Karpas-422 (cell line): ENCODE data around the gene ACSS2. TPM values are rescaled to one million over a fixed set of nuclear protein-coding genes. Genes with fewer than 3 reads are reported as not detected.
"Not testable (repeated sequence)": the region's sequence is repeated elsewhere in the genome, so short reads cannot be mapped to it uniquely, and the experiment has no call there.

ENCODE experiments used
- DNase-seq: peaks from one replicate; pipeline ENCODE4 v3.0.0-alpha.2; 2015
- H2AFZ ChIP-seq: fragments of 200-600 bp; sonication (generic); 2 replicates; pipeline ENCODE4 v1.6.1; 2014; ENCODE audit warnings: antibody characterized with exemption, low read length, mixed read lengths
- H3K27ac ChIP-seq: fragments of 200-600 bp; sonication (generic); 2 replicates; pipeline ENCODE4 v1.5.1; 2014; ENCODE audit warnings: mild to moderate bottlenecking, low read length, moderate library complexity
- H3K27me3 ChIP-seq: fragments of 200-600 bp; sonication (generic); 2 replicates; pipeline ENCODE4 v1.6.1; 2014; ENCODE audit warnings: low read length, mixed read lengths
- H3K36me3 ChIP-seq: fragments of 200-600 bp; sonication (generic); 2 replicates; pipeline ENCODE4 v1.6.1; 2014; ENCODE audit warnings: low read length, mixed read lengths; ENCODE audit not compliant: insufficient read depth
- H3K4me1 ChIP-seq: fragments of 200-600 bp; sonication (generic); 2 replicates; pipeline ENCODE4 v1.6.1; 2014; ENCODE audit warnings: mild to moderate bottlenecking, low read length, mixed read lengths
- H3K4me2 ChIP-seq: fragments of 200-600 bp; sonication (generic); 2 replicates; pipeline ENCODE4 v1.6.1; 2014; ENCODE audit warnings: low read length, low read depth, mild to moderate bottlenecking; ENCODE audit not compliant: poor library complexity, severe bottlenecking
- H3K4me3 ChIP-seq: fragments of 200-600 bp; sonication (generic); 2 replicates; pipeline ENCODE4 v1.5.1; 2014; ENCODE audit warnings: mild to moderate bottlenecking, antibody characterized with exemption, low read length, mixed read lengths
- H3K79me2 ChIP-seq: fragments of 200-600 bp; sonication (generic); 2 replicates; pipeline ENCODE4 v1.6.1; 2014; ENCODE audit warnings: mild to moderate bottlenecking, low read length, mixed read lengths
- H3K9ac ChIP-seq: fragments of 200-600 bp; sonication (generic); 2 replicates; pipeline ENCODE4 v1.6.0; 2014; ENCODE audit warnings: low read length
- H3K9me2 ChIP-seq: fragments of 200-600 bp; sonication (generic), shearing (Covaris generic); replicated peaks from 2 replicates; pipeline ENCODE4 v1.6.0; 2014; ENCODE audit warnings: mild to moderate bottlenecking, low read length, moderate library complexity; ENCODE audit not compliant: insufficient read depth
- H3K9me3 ChIP-seq: fragments of 300-700, 200-600 bp; sonication (generic); 2 replicates; pipeline ENCODE4 v1.6.1; 2014; ENCODE audit warnings: low read length, mixed read lengths
- H4K20me1 ChIP-seq: fragments of 200-600 bp; sonication (generic); 2 replicates; pipeline ENCODE4 v1.6.1; 2014; ENCODE audit warnings: mild to moderate bottlenecking, antibody characterized with exemption, low read length, low read depth; ENCODE audit not compliant: insufficient read depth
- total RNA-seq: library from RNA; depleted of rRNA; stranded (reverse); fragments of >200 nt; shearing (Covaris generic); gene quantifications from 2 replicates; pipeline ENCODE4 v1.2.3, GENCODE V29; 2014; ENCODE audit warnings: low replicate concordance

Gene ACSS2
- total RNA-seq, 1 experiment from 2014 or later = 6.5 TPM

GRCh38 chr20:34891166-34892062, 15.0 kb downstream of the ACSS2 start:
- H3K36me3 ChIP-seq = no peaks in the 10 kb centered on the region
- H3K9ac ChIP-seq = no peak overlapping the region
- no peaks in the 10 kb centered on the region for H4K20me1 ChIP-seq
- no peak for DNase-seq
- no peak overlapping the region for H3K4me3 ChIP-seq
- peaks cover 8% of the 10 kb centered on the region for H3K4me1 ChIP-seq
- H3K27me3 ChIP-seq = no peaks in the 10 kb centered on the region
- no peaks in the 10 kb centered on the region for H3K79me2 ChIP-seq
- H3K9me3 ChIP-seq = no peaks in the 10 kb centered on the region
- H2AFZ ChIP-seq = no peak overlapping the region
- no peak overlapping the region for H3K27ac ChIP-seq
- H3K9me2 ChIP-seq = no peaks in the 10 kb centered on the region
- no peak overlapping the region for H3K4me2 ChIP-seq

GRCh38 chr20:34892671-34893070, 16.3 kb downstream of the ACSS2 start:
- Histone ChIP-seq H2AFZ (no peak overlapping the region), H3K4me1 (no peaks in the 10 kb centered on the region; the same call in 1 of the 2 replicates), H3K27me3 (no peaks in the 10 kb centered on the region), H3K4me3 (no peak overlapping the region), H3K36me3 (no peaks in the 10 kb centered on the region), H3K9ac (no peak overlapping the region), H3K79me2 (no peaks in the 10 kb centered on the region), H3K9me2 (no peaks in the 10 kb centered on the region), H3K4me2 (no peak overlapping the region), H3K27ac (no peak overlapping the region), H3K9me3 (no peaks in the 10 kb centered on the region), H4K20me1 (no peaks in the 10 kb centered on the region)
- DNase-seq = no peak

- H2AFZ ChIP-seq = no peak overlapping the region
- H3K27me3 ChIP-seq = no peaks in the 10 kb centered on the region
- no peaks in the 10 kb centered on the region for H3K79me2 ChIP-seq
- H3K27ac ChIP-seq = no peak overlapping the region
- H3K9me3 ChIP-seq = no peaks in the 10 kb centered on the region
- no peak overlapping the region for H3K4me3 ChIP-seq
- no peak for DNase-seq
- H3K4me2 ChIP-seq = no peak overlapping the region
- H3K9me2 ChIP-seq = no peaks in the 10 kb centered on the region
- no peaks in the 10 kb centered on the region; the same call in 1 of the 2 replicates for H3K4me1 ChIP-seq
- no peaks in the 10 kb centered on the region for H4K20me1 ChIP-seq
- H3K9ac ChIP-seq = no peak overlapping the region
- no peaks in the 10 kb centered on the region for H3K36me3 ChIP-seq
Measured at GRCh38 chr20:34894723-34895122, 18.3 kb downstream of the ACSS2 start.

- Histone ChIP-seq H4K20me1 (no peaks in the 10 kb centered on the region), H3K4me2 (no peak overlapping the region), H3K9ac (no peak overlapping the region), H3K27me3 (no peaks in the 10 kb centered on the region), H3K79me2 (no peaks in the 10 kb centered on the region), H3K9me2 (no peaks in the 10 kb centered on the region), H3K4me1 (no peaks in the 10 kb centered on the region; the same call in 1 of the 2 replicates), H2AFZ (no peak overlapping the region), H3K36me3 (no peaks in the 10 kb centered on the region), H3K27ac (no peak overlapping the region), H3K9me3 (no peaks in the 10 kb centered on the region), H3K4me3 (no peak overlapping the region)
- no peak for DNase-seq
Measured at GRCh38 chr20:34895465-34895864, 19.1 kb downstream of the ACSS2 start.

GRCh38 chr20:34896086-34896621, 19.7 kb downstream of the ACSS2 start:
- Histone ChIP-seq H3K27ac (no peak overlapping the region), H3K4me3 (no peak overlapping the region), H4K20me1 (no peaks in the 10 kb centered on the region), H3K79me2 (no peaks in the 10 kb centered on the region), H3K27me3 (no peaks in the 10 kb centered on the region), H3K36me3 (no peaks in the 10 kb centered on the region), H2AFZ (no peak overlapping the region), H3K9ac (no peak overlapping the region), H3K4me1 (no peaks in the 10 kb centered on the region; the same call in 1 of the 2 replicates), H3K9me2 (no peaks in the 10 kb centered on the region), H3K9me3 (no peaks in the 10 kb centered on the region), H3K4me2 (no peak overlapping the region)
- DNase-seq = no peak

GRCh38 chr20:34898129-34898528, 21.7 kb downstream of the ACSS2 start:
- not testable (repeated sequence) for H3K4me2 ChIP-seq, H3K79me2 ChIP-seq, H3K9me3 ChIP-seq, H3K36me3 ChIP-seq, DNase-seq, H3K27ac ChIP-seq, H3K4me3 ChIP-seq, H4K20me1 ChIP-seq, H3K27me3 ChIP-seq, H3K4me1 ChIP-seq, H3K9me2 ChIP-seq, H3K9ac ChIP-seq, H2AFZ ChIP-seq

GRCh38 chr20:34898731-34899130, 22.3 kb downstream of the ACSS2 start:
- not testable (repeated sequence) for H3K36me3 ChIP-seq, H3K9me2 ChIP-seq, H3K27ac ChIP-seq, H3K4me1 ChIP-seq, H3K4me2 ChIP-seq, H2AFZ ChIP-seq, H4K20me1 ChIP-seq, H3K4me3 ChIP-seq, DNase-seq, H3K27me3 ChIP-seq, H3K79me2 ChIP-seq, H3K9me3 ChIP-seq, H3K9ac ChIP-seq

- Histone ChIP-seq H3K9me2 (no peaks in the 10 kb centered on the region), H3K4me3 (no peak overlapping the region), H4K20me1 (no peaks in the 10 kb centered on the region), H3K4me2 (no peak overlapping the region), H3K9me3 (no peaks in the 10 kb centered on the region), H2AFZ (no peak overlapping the region), H3K27me3 (no peaks in the 10 kb centered on the region), H3K79me2 (no peaks in the 10 kb centered on the region), H3K27ac (no peak overlapping the region), H3K4me1 (no peaks in the 10 kb centered on the region), H3K36me3 (no peaks in the 10 kb centered on the region), H3K9ac (no peak overlapping the region)
- DNase-seq = no peak
Measured at GRCh38 chr20:34904202-34904621, 27.8 kb downstream of the ACSS2 start.
